NCI-H1092 (cell line): ENCODE measurements around the gene SHC2.
"Not testable (repeated sequence)": the region's sequence is repeated elsewhere in the genome, so short reads cannot be mapped to it uniquely, and the experiment has no call there.

Experiments used
- DNase-seq: peaks from one replicate; lab custom pipeline; 2025; lab: John Stamatoyannopoulos, UW

SHC2 gene

GRCh38 chr19:422917-423226, 38.0 kb downstream of the SHC2 start:
- DNase-seq: not testable (repeated sequence)

GRCh38 chr19:422213-422916, 38.5 kb downstream of the SHC2 start:
- DNase-seq: no peak

- DNase-seq: no peak
Measured at GRCh38 chr19:419721-420515, 40.9 kb downstream of the SHC2 start.

GRCh38 chr19:418761-419671, 41.8 kb downstream of the SHC2 start:
- DNase-seq: no peak

- no peak for DNase-seq
Measured at GRCh38 chr19:416416-416815, 44.4 kb downstream of the SHC2 start.

- DNase-seq: no peak
Measured at GRCh38 chr19:415292-415691, 45.5 kb downstream of the SHC2 start.

- no peak for DNase-seq
Measured at GRCh38 chr19:413756-414420, 46.9 kb downstream of the SHC2 start.

- DNase-seq: no peak
Measured at GRCh38 chr19:412356-413355, 48.2 kb downstream of the SHC2 start.

- no peak for DNase-seq
Measured at GRCh38 chr19:411723-412355, 49.0 kb downstream of the SHC2 start.

- not testable (repeated sequence) for DNase-seq
Measured at GRCh38 chr19:411121-411722, 49.6 kb downstream of the SHC2 start.

GRCh38 chr19:410243-410781, 50.5 kb downstream of the SHC2 start:
- DNase-seq: no peak

GRCh38 chr19:409516-410242, 51.2 kb downstream of the SHC2 start:
- no peak for DNase-seq

GRCh38 chr19:408902-409515, 51.8 kb downstream of the SHC2 start, which contains the start of gene C2CD4C:
TSS of gene C2CD4C (minus strand) at chr19:409147. CDS start at chr19:408361, 786 bp downstream.
- no peak for DNase-seq

- peak; percentile 21 for DNase-seq
Measured at GRCh38 chr19:408441-408901, 52.4 kb downstream of the SHC2 start.

GRCh38 chr19:407511-408440, 53.1 kb downstream of the SHC2 start:
- DNase-seq: no peak

GRCh38 chr19:406971-407510, 53.8 kb downstream of the SHC2 start:
- no peak for DNase-seq
